Thoracic aorta endothelial cell (primary cell): Measurements from ENCODE around the gene FADS3. TPM values are rescaled to one million over a fixed set of nuclear protein-coding genes. Genes with fewer than 3 reads are reported as not detected.

Experiments
- small RNA-seq: library from RNA; depleted of rRNA; stranded (forward); fragments of <200 nt; gene quantifications from one replicate; pipeline ENCODE3, GENCODE V24; 2012
- total RNA-seq: library from RNA; depleted of rRNA; stranded (reverse); fragments of >200 nt; gene quantifications from 2 replicates; pipeline ENCODE4 v1.2.3, GENCODE V29; 2012

Gene FADS3, protein sequence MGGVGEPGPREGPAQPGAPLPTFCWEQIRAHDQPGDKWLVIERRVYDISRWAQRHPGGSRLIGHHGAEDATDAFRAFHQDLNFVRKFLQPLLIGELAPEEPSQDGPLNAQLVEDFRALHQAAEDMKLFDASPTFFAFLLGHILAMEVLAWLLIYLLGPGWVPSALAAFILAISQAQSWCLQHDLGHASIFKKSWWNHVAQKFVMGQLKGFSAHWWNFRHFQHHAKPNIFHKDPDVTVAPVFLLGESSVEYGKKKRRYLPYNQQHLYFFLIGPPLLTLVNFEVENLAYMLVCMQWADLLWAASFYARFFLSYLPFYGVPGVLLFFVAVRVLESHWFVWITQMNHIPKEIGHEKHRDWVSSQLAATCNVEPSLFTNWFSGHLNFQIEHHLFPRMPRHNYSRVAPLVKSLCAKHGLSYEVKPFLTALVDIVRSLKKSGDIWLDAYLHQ
- total RNA-seq, result 93.5 and 100 TPM in 2 replicates

DNA sequence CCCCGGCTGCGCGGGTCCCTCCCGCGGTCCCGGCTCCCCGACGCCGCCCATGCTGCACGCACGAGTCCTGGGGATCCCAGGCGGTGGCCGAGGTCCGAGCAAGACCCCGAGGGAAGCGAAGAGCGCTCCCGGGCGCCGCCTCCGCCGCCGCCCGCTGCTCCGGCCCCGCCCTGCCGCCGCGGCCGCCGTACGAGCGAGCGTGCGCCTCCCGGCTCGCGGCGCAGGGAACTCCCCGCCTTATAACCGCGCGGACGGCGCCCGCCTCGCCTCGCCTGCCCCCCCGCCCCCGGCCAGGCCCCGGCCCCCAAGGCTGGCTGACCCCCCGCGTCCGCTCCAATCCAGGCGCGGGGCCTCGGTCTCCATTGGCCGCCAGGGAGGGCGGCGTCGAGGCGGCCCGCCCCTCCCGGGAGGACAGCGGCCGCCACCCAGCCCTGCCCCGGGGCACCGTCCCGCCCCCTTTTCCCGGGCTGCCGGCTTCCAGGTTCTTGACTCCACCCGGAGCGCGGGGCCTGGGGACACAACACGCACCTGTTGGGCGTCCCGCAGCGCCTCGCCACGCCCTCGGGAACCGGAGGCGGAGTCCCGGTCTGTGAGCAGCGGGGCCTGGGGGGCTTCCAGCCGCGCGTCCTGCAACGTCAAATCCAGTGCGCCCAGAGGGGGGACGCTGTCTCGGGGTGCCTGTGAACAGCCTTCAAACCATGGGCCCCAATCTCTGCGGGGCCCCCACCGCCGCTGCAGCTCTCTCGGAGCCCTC lies at the start of gene FADS3:
FADS3 (minus strand) TSS at position 215 of the 754 bp plus-strand sequence; CDS start at position 51, 164 bp downstream.

DNA sequence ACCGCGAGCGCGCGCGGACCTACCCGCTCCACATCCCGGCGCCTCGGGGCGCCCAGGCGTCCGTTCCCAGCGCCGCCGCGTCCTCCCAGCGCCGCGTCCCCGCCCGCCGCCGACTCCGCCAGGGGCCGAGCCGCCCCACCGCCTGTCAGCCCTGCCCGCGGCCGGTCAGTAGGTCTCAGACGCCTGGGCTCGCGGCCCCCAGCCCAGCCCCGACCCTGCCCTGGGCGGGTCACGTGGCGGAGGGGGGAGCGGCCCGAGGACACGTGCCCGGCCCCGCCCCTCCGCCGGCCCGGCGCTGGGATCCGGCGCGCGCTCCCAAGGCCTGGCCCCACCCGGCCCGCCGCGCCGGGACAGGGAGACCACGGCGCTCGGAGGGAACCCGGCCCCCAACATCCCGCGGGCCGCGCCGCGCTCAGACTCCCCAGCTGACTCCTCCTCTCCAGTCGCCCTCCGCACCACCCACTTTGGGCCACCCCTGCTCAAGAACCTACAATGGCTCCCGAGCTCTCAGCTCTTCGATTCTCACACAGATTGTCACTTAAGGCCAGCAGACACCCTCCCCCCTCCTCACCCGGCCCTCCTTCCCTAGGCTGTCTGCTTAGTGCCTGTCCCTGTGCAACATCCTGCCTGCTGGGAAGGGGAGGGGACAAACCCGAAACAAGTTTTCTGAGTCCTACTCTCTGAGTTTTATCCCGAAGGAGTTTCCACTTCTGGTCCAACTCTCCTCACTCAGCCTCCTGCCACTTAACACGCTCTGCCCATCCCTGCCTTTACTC lies 26.2 kb upstream of the FADS3 start, which contains the start of gene RAB3IL1:
RAB3IL1 (minus strand) TSS at position 233 of the 776 bp plus-strand sequence; CDS start at position 34, 199 bp downstream.

DNA sequence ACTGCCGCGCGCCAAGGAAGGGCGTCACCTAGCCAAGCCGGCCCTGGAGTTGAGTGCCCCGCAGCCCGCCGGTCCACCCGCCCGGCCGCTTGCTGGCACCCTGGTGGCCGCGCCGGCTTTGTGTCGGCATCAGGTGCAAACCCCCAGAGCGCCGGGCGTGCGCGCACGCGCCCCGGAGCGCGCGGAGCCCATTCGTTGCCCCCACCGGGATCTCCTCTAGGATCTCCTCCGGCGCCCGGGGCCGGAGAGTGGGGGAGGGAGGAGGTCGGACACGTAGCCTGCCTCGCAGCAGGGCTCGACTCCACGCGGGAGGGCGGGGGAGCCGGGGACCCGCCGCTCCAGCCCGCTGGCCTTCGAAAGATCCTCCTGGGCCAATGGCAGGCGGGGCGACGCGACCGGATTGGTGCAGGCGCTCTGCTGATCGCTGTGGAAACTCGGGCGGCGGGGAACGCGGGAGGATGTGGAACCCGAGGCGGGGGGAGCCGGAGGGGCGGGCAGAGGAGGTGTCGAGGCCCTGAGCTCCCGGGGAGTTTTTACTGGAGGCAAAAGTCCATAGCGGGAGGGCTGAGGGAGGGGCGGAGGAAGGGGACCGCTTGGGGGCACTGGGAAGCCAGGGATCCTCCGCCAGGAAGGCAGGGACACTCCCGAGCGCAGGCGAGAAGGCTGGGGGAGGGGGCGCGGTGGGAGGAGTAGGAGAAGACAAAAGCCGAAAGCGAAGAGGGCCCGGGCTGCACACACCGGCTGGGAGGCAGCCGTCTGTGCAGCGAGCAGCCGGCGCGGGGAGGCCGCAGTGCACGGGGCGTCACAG lies 63.6 kb downstream of the FADS3 start, which contains the start of gene FADS2:
FADS2 (plus strand) TSS at position 730 of the 808 bp plus-strand sequence. CDS start 91 bp downstream, outside the sequence.

Small RNA genes lying within 50 kb of the gene (small RNA-seq; reads per million reads assigned to genes)
- not detected for gene MIR6746
- not detected for gene RNU6-1243P

Other genes starting within 250 kb of the FADS3 start
- gene DAGLA, start 211.2 kb downstream of the FADS3 start, total RNA-seq, result 1.7 and 2.3 TPM in 2 replicates
- gene MYRF, start 138.9 kb downstream of the FADS3 start, total RNA-seq, result 0.66 and 1.4 TPM in 2 replicates
- gene TMEM258, start 98.9 kb downstream of the FADS3 start, total RNA-seq, result 46.4 and 56.1 TPM in 2 replicates
- gene FEN1, start 98.6 kb downstream of the FADS3 start, total RNA-seq, result 48.8 and 63.8 TPM in 2 replicates
- gene FADS1, start 74.5 kb downstream of the FADS3 start, total RNA-seq, result 70.5 and 134 TPM in 2 replicates
- 254 and 468 TPM in 2 replicates for gene FADS2, start 63.2 kb downstream of the FADS3 start, total RNA-seq
- 1.0 and 1.6 TPM in 2 replicates for gene RAB3IL1, start 26.0 kb upstream of the FADS3 start, total RNA-seq
- under 0.01 and 0.14 TPM in 2 replicates for gene BEST1, start 58.8 kb upstream of the FADS3 start, total RNA-seq
- gene FTH1, start 76.1 kb upstream of the FADS3 start, total RNA-seq, result 696 and 1,197 TPM in 2 replicates
- gene INCENP, start 232.5 kb upstream of the FADS3 start, total RNA-seq, result 41.5 and 88.5 TPM in 2 replicates